Measurements from ENCODE around the gene NEK8. TPM values are rescaled to one million over a fixed set of nuclear protein-coding genes. Genes with fewer than 3 reads are reported as not detected.
"Not testable (repeated sequence)": the region's sequence is repeated elsewhere in the genome, so short reads cannot be mapped to it uniquely, and the experiment has no call there.

Gene NEK8
- total RNA-seq, 2 donors from 2014 or later = 6.9 to 10.9 TPM

- Mint-ChIP-seq H3K27ac (peak overlapping the region; percentile 67), H3K27me3 (ENCODE audit: low read depth) (no peaks in the 10 kb centered on the region), H3K36me3 (ENCODE audit: insufficient read depth in 2 of 2) (peaks cover 2 to 7% of the 10 kb centered on the region in 2 donors), H3K4me1 (ENCODE audit: low read depth) (peaks cover 21% of the 10 kb centered on the region), H3K9me3 (no peaks in the 10 kb centered on the region), H3K4me3 (no peak overlapping the region)
- ATAC-seq (replicated peaks in 1 of 2) = no peak
- no peak for DNase-seq
Measured at GRCh38 chr17:28760601-28761562, 32.3 kb downstream of the NEK8 start.

GRCh38 chr17:28763137-28763799, 34.7 kb downstream of the NEK8 start:
- DNase-seq (no peak), ATAC-seq (replicated peaks in 1 of 2) (peak; percentile 70 to 73)
- H3K9me3 Mint-ChIP-seq = no peaks in the 10 kb centered on the region
- H3K27ac Mint-ChIP-seq = peak overlapping the region; percentile 98
- H3K4me3 Mint-ChIP-seq = peak overlapping the region; percentile 21 to 68
- peaks cover 28% of the 10 kb centered on the region for H3K4me1 Mint-ChIP-seq (ENCODE audit: low read depth)
- peaks cover 2 to 7% of the 10 kb centered on the region in 2 donors for H3K36me3 Mint-ChIP-seq (ENCODE audit: insufficient read depth in 2 of 2)
- H3K27me3 Mint-ChIP-seq (ENCODE audit: low read depth) = no peaks in the 10 kb centered on the region

GRCh38 chr17:28763804-28764266, 35.2 kb downstream of the NEK8 start:
- DNase-seq (peak; percentile 74 to 80), ATAC-seq (replicated peaks in 1 of 2) (peak; percentile 21 to 35)
- Mint-ChIP-seq H3K9me3 (no peaks in the 10 kb centered on the region), H3K36me3 (ENCODE audit: insufficient read depth in 2 of 2) (peaks cover 2 to 5% of the 10 kb centered on the region in 2 donors), H3K4me3 (peak overlapping the region in 1 of 2 donors; percentile 68), H3K4me1 (ENCODE audit: low read depth) (peaks cover 28% of the 10 kb centered on the region), H3K27me3 (ENCODE audit: low read depth) (no peaks in the 10 kb centered on the region), H3K27ac (peak overlapping the region; percentile 98)

GRCh38 chr17:28765038-28765437, 36.5 kb downstream of the NEK8 start:
- H3K27ac Mint-ChIP-seq = peak overlapping the region; percentile 31
- no peak for DNase-seq
- peak overlapping the region in 1 of 2 donors; percentile 47 for H3K4me3 Mint-ChIP-seq
- no peaks in the 10 kb centered on the region for H3K27me3 Mint-ChIP-seq (ENCODE audit: low read depth)
- no peaks in the 10 kb centered on the region for H3K9me3 Mint-ChIP-seq
- H3K4me1 Mint-ChIP-seq (ENCODE audit: low read depth) = peaks cover 28% of the 10 kb centered on the region
- peaks cover 2 to 5% of the 10 kb centered on the region in 2 donors for H3K36me3 Mint-ChIP-seq (ENCODE audit: insufficient read depth in 2 of 2)
- ATAC-seq (replicated peaks in 1 of 2) = no peak

- peak; percentile 71 to 93 for ATAC-seq (replicated peaks in 1 of 2)
- H3K4me1 Mint-ChIP-seq (ENCODE audit: low read depth) = peaks cover 28% of the 10 kb centered on the region
- no peaks in the 10 kb centered on the region for H3K27me3 Mint-ChIP-seq (ENCODE audit: low read depth)
- peak overlapping the region; percentile 91 for H3K27ac Mint-ChIP-seq
- peak overlapping the region in 1 of 2 donors; percentile 45 for H3K4me3 Mint-ChIP-seq
- peak in 1 of 2 donors; percentile 26 for DNase-seq
- H3K36me3 Mint-ChIP-seq (ENCODE audit: insufficient read depth in 2 of 2) = peaks cover 0 to 1% of the 10 kb centered on the region in 2 donors
- no peaks in the 10 kb centered on the region for H3K9me3 Mint-ChIP-seq
Measured at GRCh38 chr17:28773736-28774135, 45.1 kb downstream of the NEK8 start.

- ATAC-seq (replicated peaks in 1 of 2) (peak in 1 of 2 donors; percentile 34), DNase-seq (no peak)
- Mint-ChIP-seq H3K4me1 (ENCODE audit: low read depth) (peaks cover 33% of the 10 kb centered on the region), H3K36me3 (ENCODE audit: insufficient read depth in 2 of 2) (peaks cover 1 to 2% of the 10 kb centered on the region in 2 donors), H3K9me3 (no peaks in the 10 kb centered on the region), H3K27ac (peak overlapping the region; percentile 91), H3K4me3 (peak overlapping the region in 1 of 2 donors; percentile 45), H3K27me3 (ENCODE audit: low read depth) (no peaks in the 10 kb centered on the region)
Measured at GRCh38 chr17:28774206-28774605, 45.6 kb downstream of the NEK8 start.

- Mint-ChIP-seq H3K27ac (peak overlapping the region; percentile 91), H3K27me3 (ENCODE audit: low read depth) (no peaks in the 10 kb centered on the region), H3K4me1 (ENCODE audit: low read depth) (peaks cover 41% of the 10 kb centered on the region), H3K4me3 (no peak overlapping the region), H3K36me3 (ENCODE audit: insufficient read depth in 2 of 2) (peaks cover 0 to 10% of the 10 kb centered on the region in 2 donors), H3K9me3 (no peaks in the 10 kb centered on the region)
- ATAC-seq (replicated peaks in 1 of 2) (no peak), DNase-seq (no peak)
Measured at GRCh38 chr17:28777178-28777577, 48.6 kb downstream of the NEK8 start.

- H3K27me3 Mint-ChIP-seq (ENCODE audit: low read depth); ATAC-seq (replicated peaks in 1 of 2); H3K27ac Mint-ChIP-seq; H3K9me3 Mint-ChIP-seq; H3K4me3 Mint-ChIP-seq; DNase-seq: not testable (repeated sequence)
- peaks cover 0 to 10% of the 10 kb centered on the region in 2 donors for H3K36me3 Mint-ChIP-seq (ENCODE audit: insufficient read depth in 2 of 2)
- H3K4me1 Mint-ChIP-seq (ENCODE audit: low read depth) = peaks cover 37% of the 10 kb centered on the region
Measured at GRCh38 chr17:28779601-28780000, 51.0 kb downstream of the NEK8 start.

- no peak for DNase-seq
- peaks cover 22% of the 10 kb centered on the region for H3K4me1 Mint-ChIP-seq (ENCODE audit: low read depth)
- H3K27ac Mint-ChIP-seq = peak overlapping the region; percentile 74
- H3K4me3 Mint-ChIP-seq = no peak overlapping the region
- H3K9me3 Mint-ChIP-seq = no peaks in the 10 kb centered on the region
- no peak for ATAC-seq (replicated peaks in 1 of 2)
- peaks cover 0 to 10% of the 10 kb centered on the region in 2 donors for H3K36me3 Mint-ChIP-seq (ENCODE audit: insufficient read depth in 2 of 2)
- H3K27me3 Mint-ChIP-seq (ENCODE audit: low read depth) = no peaks in the 10 kb centered on the region
Measured at GRCh38 chr17:28783161-28783560, 54.6 kb downstream of the NEK8 start.

- Mint-ChIP-seq H3K4me1 (ENCODE audit: low read depth) (peaks cover 25% of the 10 kb centered on the region), H3K4me3 (no peak overlapping the region), H3K27ac (no peak overlapping the region), H3K9me3 (no peaks in the 10 kb centered on the region), H3K36me3 (ENCODE audit: insufficient read depth in 2 of 2) (peaks cover 0 to 2% of the 10 kb centered on the region in 2 donors), H3K27me3 (ENCODE audit: low read depth) (no peaks in the 10 kb centered on the region)
- DNase-seq (no peak), ATAC-seq (replicated peaks in 1 of 2) (no peak)
Measured at GRCh38 chr17:28788100-28788499, 59.5 kb downstream of the NEK8 start.

Other genes with a start within 250 kb of the NEK8 start
- not detected for gene FOXN1, start 222.4 kb upstream of the NEK8 start, total RNA-seq
- gene UNC119, start 176.2 kb upstream of the NEK8 start, total RNA-seq = 10 to 100 TPM; 45.3 to 53.8 TPM
- 10 to 100 TPM; 46.3 to 53.5 TPM for gene PIGS, start 157.3 kb upstream of the NEK8 start, total RNA-seq
- 10 to 100 TPM; 23.1 to 40.0 TPM for gene ALDOC, start 151.9 kb upstream of the NEK8 start, total RNA-seq
- gene SPAG5, start 129.8 kb upstream of the NEK8 start, total RNA-seq = 100 to 1,000 TPM; 134 to 141 TPM
- 10 to 100 TPM; 25.1 to 33.4 TPM for gene RSKR, start 114.6 kb upstream of the NEK8 start, total RNA-seq
- 100 to 1,000 TPM; 109 TPM for gene BLTP2, start 83.6 kb upstream of the NEK8 start, total RNA-seq
- 10 to 100 TPM; 43.9 to 48.2 TPM for gene SDF2, start 66.9 kb upstream of the NEK8 start, total RNA-seq
- gene SUPT6H, start 66.6 kb upstream of the NEK8 start, total RNA-seq = 10 to 100 TPM; 85.1 to 97.8 TPM
- gene PROCA1, start 16.9 kb upstream of the NEK8 start, total RNA-seq = 1 to 10 TPM; 8.0 to 9.6 TPM
- gene RAB34, start 10.9 kb upstream of the NEK8 start, total RNA-seq = 10 to 100 TPM; 10.4 to 17.3 TPM
- 1,000 to 10,000 TPM; 2,006 to 2,174 TPM for gene RPL23A, start 8.8 kb upstream of the NEK8 start, total RNA-seq
- gene TLCD1, start 2.6 kb upstream of the NEK8 start, total RNA-seq = 1 to 10 TPM; 5.2 to 9.0 TPM
- gene TRAF4, start 15.2 kb downstream of the NEK8 start, total RNA-seq = 100 to 1,000 TPM; 108 to 145 TPM
- gene FAM222B, start 114.0 kb downstream of the NEK8 start, total RNA-seq = 10 to 100 TPM; 20.9 to 26.5 TPM
- gene ERAL1, start 126.2 kb downstream of the NEK8 start, total RNA-seq = 10 to 100 TPM; 48.6 to 68.1 TPM
- 100 to 1,000 TPM; 138 to 141 TPM for gene FLOT2, start 168.9 kb downstream of the NEK8 start, total RNA-seq
- gene DHRS13, start 174.3 kb downstream of the NEK8 start, total RNA-seq = 10 to 100 TPM; 21.3 to 25.3 TPM
- gene PHF12, start 222.7 kb downstream of the NEK8 start, total RNA-seq = 10 to 100 TPM; 67.7 to 81.6 TPM

Data from activated T-cell treated with anti-CD3 and anti-CD28 coated beads, Interleukin-2, amount 50 U/mL, for 72 hours (primary cell).